ENCODE measurements around the gene SCGB1C1.

SCGB1C1 gene

GRCh38 chr11:240315-240714 is 47.4 kb downstream of the SCGB1C1 start:
- DNase-seq (ENCODE audit: low read depth) = no peak
- TF ChIP-seq CTCF (IDR thresholded peaks at IDR 0.05; ENCODE audit: insufficient read depth, low read depth, low read length, missing control alignments) = no peak
- no peak overlapping the region for H3K4me3 ChIP-seq (ENCODE audit: low read depth, low read length)

GRCh38 chr11:241634-242033 is 48.8 kb downstream of the SCGB1C1 start:
- no peak for DNase-seq (ENCODE audit: low read depth)
- TF ChIP-seq CTCF (IDR thresholded peaks at IDR 0.05; ENCODE audit: insufficient read depth, low read depth, low read length, missing control alignments) = no peak
- H3K4me3 ChIP-seq (ENCODE audit: low read depth, low read length) = no peak overlapping the region
